ENCODE data around the gene ZNF775.

DNA sequence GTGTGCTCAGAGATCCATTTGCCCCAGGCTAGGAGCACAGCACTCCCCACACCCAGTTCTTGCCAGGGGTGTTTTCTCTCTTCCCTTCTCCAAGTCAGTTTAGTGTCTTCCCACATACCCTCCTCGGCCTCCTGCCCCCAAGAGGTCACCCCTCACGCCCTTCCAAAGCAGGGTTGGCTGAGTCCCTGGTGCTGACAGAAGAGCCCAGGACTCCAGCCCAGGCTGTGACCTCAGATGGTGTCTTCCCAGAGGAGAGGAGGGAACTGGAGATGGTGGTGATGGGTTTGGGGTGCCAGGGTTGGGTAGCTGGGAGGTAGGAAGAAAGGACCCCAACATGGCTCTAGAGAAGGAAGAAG lies 19.8 kb downstream of the ZNF775 start:
- TF ChIP-seq, protein P1, sequence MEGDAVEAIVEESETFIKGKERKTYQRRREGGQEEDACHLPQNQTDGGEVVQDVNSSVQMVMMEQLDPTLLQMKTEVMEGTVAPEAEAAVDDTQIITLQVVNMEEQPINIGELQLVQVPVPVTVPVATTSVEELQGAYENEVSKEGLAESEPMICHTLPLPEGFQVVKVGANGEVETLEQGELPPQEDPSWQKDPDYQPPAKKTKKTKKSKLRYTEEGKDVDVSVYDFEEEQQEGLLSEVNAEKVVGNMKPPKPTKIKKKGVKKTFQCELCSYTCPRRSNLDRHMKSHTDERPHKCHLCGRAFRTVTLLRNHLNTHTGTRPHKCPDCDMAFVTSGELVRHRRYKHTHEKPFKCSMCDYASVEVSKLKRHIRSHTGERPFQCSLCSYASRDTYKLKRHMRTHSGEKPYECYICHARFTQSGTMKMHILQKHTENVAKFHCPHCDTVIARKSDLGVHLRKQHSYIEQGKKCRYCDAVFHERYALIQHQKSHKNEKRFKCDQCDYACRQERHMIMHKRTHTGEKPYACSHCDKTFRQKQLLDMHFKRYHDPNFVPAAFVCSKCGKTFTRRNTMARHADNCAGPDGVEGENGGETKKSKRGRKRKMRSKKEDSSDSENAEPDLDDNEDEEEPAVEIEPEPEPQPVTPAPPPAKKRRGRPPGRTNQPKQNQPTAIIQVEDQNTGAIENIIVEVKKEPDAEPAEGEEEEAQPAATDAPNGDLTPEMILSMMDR (conservative IDR thresholded peaks at IDR 0.05 in 1 of 2, IDR thresholded peaks at IDR 0.05 in 1 of 2; ENCODE audit: extremely low read depth in 1 of 2, insufficient read depth in 1 of 2, low read depth in 1 of 2, low read length in 2 of 2): no peak
- no peak for TF ChIP-seq EZH2 (IDR thresholded peaks at IDR 0.05; ENCODE audit: borderline replicate concordance, low read length)
